Right lobe of liver (tissue), 4 donors: Measurements from ENCODE around the gene GORASP2.

Experiments used
- POLR2A ChIP-seq: fragments of 450-650 bp; IDR thresholded peaks from one replicate; pipeline ENCODE4 v1.6.1; 2017; ENCODE audit warnings: antibody characterized with exemption, mild to moderate bottlenecking
- TF ChIP-seq, protein P1 (sequence below), 4 donors: fragments of 200-600 bp in 3 of 4; fragments of 450-650 bp in 1 of 4; IDR thresholded peaks; one replicate each; pipeline versions ENCODE4 v1.5.1 to v1.8.0; 2016 to 2022; ENCODE audit warnings: antibody characterized with exemption in 4 of 4, mild to moderate bottlenecking in 2 of 4
- donor health status: DM: no; HTN: no; CAD: no.
- donor health status: DM: no; HTN: no; CAD: no.
- donor health status: DM: no; HTN: yes; CAD: no.

- TF ChIP-seq, protein P1, sequence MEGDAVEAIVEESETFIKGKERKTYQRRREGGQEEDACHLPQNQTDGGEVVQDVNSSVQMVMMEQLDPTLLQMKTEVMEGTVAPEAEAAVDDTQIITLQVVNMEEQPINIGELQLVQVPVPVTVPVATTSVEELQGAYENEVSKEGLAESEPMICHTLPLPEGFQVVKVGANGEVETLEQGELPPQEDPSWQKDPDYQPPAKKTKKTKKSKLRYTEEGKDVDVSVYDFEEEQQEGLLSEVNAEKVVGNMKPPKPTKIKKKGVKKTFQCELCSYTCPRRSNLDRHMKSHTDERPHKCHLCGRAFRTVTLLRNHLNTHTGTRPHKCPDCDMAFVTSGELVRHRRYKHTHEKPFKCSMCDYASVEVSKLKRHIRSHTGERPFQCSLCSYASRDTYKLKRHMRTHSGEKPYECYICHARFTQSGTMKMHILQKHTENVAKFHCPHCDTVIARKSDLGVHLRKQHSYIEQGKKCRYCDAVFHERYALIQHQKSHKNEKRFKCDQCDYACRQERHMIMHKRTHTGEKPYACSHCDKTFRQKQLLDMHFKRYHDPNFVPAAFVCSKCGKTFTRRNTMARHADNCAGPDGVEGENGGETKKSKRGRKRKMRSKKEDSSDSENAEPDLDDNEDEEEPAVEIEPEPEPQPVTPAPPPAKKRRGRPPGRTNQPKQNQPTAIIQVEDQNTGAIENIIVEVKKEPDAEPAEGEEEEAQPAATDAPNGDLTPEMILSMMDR (IDR thresholded peaks at IDR 0.05): no peak
- TF ChIP-seq POLR2A: no peak
Observed at GRCh38 chr2:170969872-170970496, 40.9 kb downstream of the GORASP2 start.
